Spleen (tissue), 11 donors: ENCODE measurements around the gene RBM18. TPM values are rescaled to one million over a fixed set of nuclear protein-coding genes. Genes with fewer than 3 reads are reported as not detected.

Experiments used
- DNase-seq: peaks from one replicate; pipeline ENCODE4 v3.0.0-alpha.2; 2020
- H3K27ac ChIP-seq, 8 donors: fragments of 200-600 bp; sonication (generic) in 7 of 8; 1 replicate in 4 of 8; 2 replicates in 4 of 8; pipeline versions ENCODE4 v1.5.0 to v1.8.0; 2016 to 2021; ENCODE audit warnings: inconsistent platforms in 4 of 8, mild to moderate bottlenecking in 4 of 8, moderate library complexity in 1 of 8
- H3K27me3 ChIP-seq, 7 donors: fragments of 200-600 bp; sonication (generic) in 6 of 7; replicated peaks in 1 of 7; 1 replicate in 4 of 7; 2 replicates in 3 of 7; pipeline versions ENCODE4 v1.5.0 to v1.8.0; 2016 to 2021; ENCODE audit warnings: inconsistent platforms in 3 of 7, mild to moderate bottlenecking in 1 of 7
- H3K36me3 ChIP-seq, 6 donors: fragments of 200-600 bp; sonication (generic) in 5 of 6; 1 replicate in 4 of 6; 2 replicates in 2 of 6; pipeline versions ENCODE4 v1.5.0 to v1.8.0; 2016 to 2021; ENCODE audit warnings: inconsistent platforms in 2 of 6
- H3K4me1 ChIP-seq, 6 donors: fragments of 200-600 bp; sonication (generic) in 5 of 6; 1 replicate in 3 of 6; 2 replicates in 3 of 6; pipeline versions ENCODE4 v1.5.0 to v1.8.0; 2016 to 2021; ENCODE audit warnings: inconsistent platforms in 3 of 6
- H3K4me3 ChIP-seq, 8 donors: fragments of 200-600 bp; sonication (generic) in 7 of 8; 1 replicate in 4 of 8; 2 replicates in 4 of 8; pipeline versions ENCODE4 v1.5.0 to v1.8.0; 2016 to 2021; ENCODE audit warnings: inconsistent platforms in 4 of 8, mild to moderate bottlenecking in 4 of 8, moderate library complexity in 2 of 8
- H3K9me3 ChIP-seq, 8 donors: fragments of 200-600 bp; sonication (generic) in 7 of 8; 1 replicate in 4 of 8; 2 replicates in 4 of 8; pipeline versions ENCODE4 v1.5.0 to v1.8.0; 2016 to 2021; ENCODE audit warnings: inconsistent platforms in 4 of 8
- POLR2A ChIP-seq, 3 donors: fragments of 450-650 bp; IDR thresholded peaks; one replicate each; pipeline ENCODE4 v1.5.1; 2017; ENCODE audit warnings: antibody characterized with exemption in 3 of 3, mild to moderate bottlenecking in 1 of 3
- POLR2AphosphoS5 ChIP-seq, 3 donors: sonication (generic); formaldehyde crosslinking; IDR thresholded peaks; one replicate each; pipeline ENCODE4 v1.5.1; 2017; ENCODE audit warnings: antibody characterized with exemption in 3 of 3
- WGBS, 5 donors: extraction: QIAGEN DNeasy Blood & Tissue Kit in 3 of 5; methylation state at CpG; one replicate each; pipeline versions ENCODE4 v1.1.5 to v1.1.7; 2013 to 2018; 5-methylcytosine and 5-hydroxymethylcytosine counted together
- intact Hi-C: fragments of 100-400 bp; cut with DNase I; formaldehyde crosslinking; loops from one replicate; pipeline ENCODE4 v1.15.0; 2023; ENCODE audit warnings: low total_unique reads
- polyA plus RNA-seq, 3 donors: library from polyadenylated mRNA; stranded (reverse); fragments of 200-250 nt; gene quantifications; one replicate each; pipeline ENCODE4 v1.2.1, GENCODE V29; 2013
- total RNA-seq, 7 donors: library from RNA; depleted of rRNA in 3 of 7; stranded (reverse); fragments of >200 nt in 3 of 7; fragmentation: NEBNext Ultra II Directional in 4 of 7; extraction: Animal tissue kit (Norgen Biotek cat#: 25700) in 4 of 7; gene quantifications; one replicate each; pipeline versions ENCODE4 v1.1.0 to v1.2.1, GENCODE V29; 2016 to 2021
- TF ChIP-seq, protein P1 (sequence below), 11 experiments: fragments of 200-600 bp in 7 of 11; fragments of 450-650 bp in 4 of 11; sonication (generic) in 4 of 11; IDR thresholded peaks in 8 of 11; conservative IDR thresholded peaks in 3 of 11; 1 replicate in 7 of 11; 2 replicates in 4 of 11; pipeline versions ENCODE4 v1.4.0 to v1.8.0; 2016 to 2021; ENCODE audit warnings: antibody characterized with exemption in 11 of 11, inconsistent platforms in 4 of 11, mild to moderate bottlenecking in 1 of 11
- donor health status: healthy with polysubstance abuse.
- donor health status: DM: no; HTN: no; CAD: no; lungs with moderate emphysema.
- donor health status: DM: no; HTN: no; CAD: no.
- donor health status: Bipolar disorder and iron deficiency.
- donor health status: healthy.
- donor health status: DM: no; HTN: no; CAD: no.
- donor health status: DM: yes; HTN: yes; CAD: no.

The RBM18 gene
- total and polyA plus RNA-seq, 10 donors: 4.2 to 21.5 (median 11.2) TPM

DNA sequence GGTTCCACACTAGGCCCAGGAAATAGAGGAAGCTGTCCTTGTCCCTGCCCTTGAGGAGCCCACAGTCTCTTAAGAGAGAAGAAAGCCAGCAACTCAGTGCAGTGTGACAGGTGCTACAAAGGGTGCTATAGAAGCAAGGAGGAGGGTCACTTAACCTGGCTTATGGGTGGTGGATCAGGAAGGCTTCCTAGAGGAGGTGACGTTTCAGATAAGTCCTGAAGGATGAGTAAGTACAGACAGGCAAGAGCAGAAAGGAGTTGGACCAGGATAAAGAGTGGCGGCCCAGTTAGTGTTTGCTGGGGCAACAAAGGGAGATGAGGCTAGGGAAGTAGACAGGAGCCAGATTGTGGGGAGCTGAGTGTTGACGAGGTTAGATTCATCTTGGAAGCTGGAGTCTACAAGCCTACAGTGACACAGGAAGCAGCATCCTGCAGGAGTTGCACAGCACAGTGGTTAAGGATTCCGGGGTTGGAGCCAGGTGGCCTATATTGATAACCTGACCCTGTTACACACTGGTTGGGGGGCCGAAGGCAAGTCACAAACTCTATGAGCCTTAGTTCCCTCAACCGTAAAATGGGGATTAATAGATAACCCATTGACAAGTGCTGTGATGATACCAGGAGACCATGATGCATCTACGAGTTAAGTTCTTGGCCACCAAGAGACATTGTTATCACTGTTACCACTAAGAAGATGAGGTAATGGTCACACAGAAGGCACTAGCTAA is 30.5 kb downstream of the RBM18 start:
- 88 to 93% (median 91%) methylated on average over 7 of the region's 7 CpGs for WGBS, 5 donors

DNA sequence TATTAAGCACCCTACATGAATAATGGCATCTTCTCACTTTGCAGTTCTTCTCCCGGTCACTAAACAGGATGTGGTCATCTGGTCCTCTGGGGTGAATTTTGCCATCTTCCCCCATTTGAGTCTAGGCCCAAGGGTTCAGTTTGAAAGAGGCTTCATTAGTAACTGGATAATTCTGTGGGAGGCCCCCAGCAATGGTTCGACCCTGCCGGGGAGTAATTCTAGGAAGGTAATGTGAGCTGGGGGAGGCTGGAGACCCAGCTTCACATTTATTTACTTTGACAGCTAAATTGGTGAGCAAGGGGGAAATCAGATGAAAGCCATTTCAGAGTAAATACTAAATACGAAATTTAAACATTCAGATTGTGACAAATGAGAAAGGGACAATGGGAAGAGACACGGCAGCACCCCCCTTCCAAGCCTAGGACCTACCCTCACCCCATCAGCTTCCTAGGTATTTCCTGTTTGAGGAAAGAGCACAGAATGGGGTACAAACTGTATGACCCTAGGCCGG is 31.8 kb downstream of the RBM18 start:
- peaks cover 4 to 14% (median 9%) of the 10 kb centered on the region in 6 donors for H3K4me1 ChIP-seq
- WGBS, 5 donors: 71 to 86% (median 81%) methylated on average over 6 of the region's 6 CpGs
- no peaks in the 10 kb centered on the region for H3K36me3 ChIP-seq
- TF ChIP-seq POLR2A (IDR thresholded peaks at IDR 0.05) (no peak), POLR2AphosphoS5 (IDR thresholded peaks at IDR 0.05) (no peak)
- TF ChIP-seq, protein P1, sequence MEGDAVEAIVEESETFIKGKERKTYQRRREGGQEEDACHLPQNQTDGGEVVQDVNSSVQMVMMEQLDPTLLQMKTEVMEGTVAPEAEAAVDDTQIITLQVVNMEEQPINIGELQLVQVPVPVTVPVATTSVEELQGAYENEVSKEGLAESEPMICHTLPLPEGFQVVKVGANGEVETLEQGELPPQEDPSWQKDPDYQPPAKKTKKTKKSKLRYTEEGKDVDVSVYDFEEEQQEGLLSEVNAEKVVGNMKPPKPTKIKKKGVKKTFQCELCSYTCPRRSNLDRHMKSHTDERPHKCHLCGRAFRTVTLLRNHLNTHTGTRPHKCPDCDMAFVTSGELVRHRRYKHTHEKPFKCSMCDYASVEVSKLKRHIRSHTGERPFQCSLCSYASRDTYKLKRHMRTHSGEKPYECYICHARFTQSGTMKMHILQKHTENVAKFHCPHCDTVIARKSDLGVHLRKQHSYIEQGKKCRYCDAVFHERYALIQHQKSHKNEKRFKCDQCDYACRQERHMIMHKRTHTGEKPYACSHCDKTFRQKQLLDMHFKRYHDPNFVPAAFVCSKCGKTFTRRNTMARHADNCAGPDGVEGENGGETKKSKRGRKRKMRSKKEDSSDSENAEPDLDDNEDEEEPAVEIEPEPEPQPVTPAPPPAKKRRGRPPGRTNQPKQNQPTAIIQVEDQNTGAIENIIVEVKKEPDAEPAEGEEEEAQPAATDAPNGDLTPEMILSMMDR (IDR thresholded peaks at IDR 0.05 in 8 of 11, conservative IDR thresholded peaks at IDR 0.05 in 3 of 11): no peak
- intact Hi-C loops: no loop called here
- no peak overlapping the region for H3K27ac ChIP-seq
- H3K27me3 ChIP-seq: peaks cover 0 to 46% (median 22%) of the 10 kb centered on the region in 7 donors
- H3K9me3 ChIP-seq: no peaks in the 10 kb centered on the region
- no peak overlapping the region for H3K4me3 ChIP-seq
- DNase-seq: no peak

More for the DNA sequence above, 30.5 kb downstream of the RBM18 start:
- H3K36me3 ChIP-seq: peaks cover 0 to 13% (median 3%) of the 10 kb centered on the region in 6 donors
- intact Hi-C loops: no loop called here
- DNase-seq: no peak
- H3K4me3 ChIP-seq: no peak overlapping the region
- peaks cover 0 to 33% (median 10%) of the 10 kb centered on the region in 7 donors for H3K27me3 ChIP-seq
- peaks cover 0 to 1% (median 0%) of the 10 kb centered on the region in 6 donors for H3K4me1 ChIP-seq
- no peak overlapping the region for H3K27ac ChIP-seq
- H3K9me3 ChIP-seq: no peaks in the 10 kb centered on the region
- TF ChIP-seq POLR2A (IDR thresholded peaks at IDR 0.05): no peak
- TF ChIP-seq POLR2AphosphoS5 (IDR thresholded peaks at IDR 0.05): no peak
- TF ChIP-seq, protein P1 (IDR thresholded peaks at IDR 0.05 in 8 of 11, conservative IDR thresholded peaks at IDR 0.05 in 3 of 11): no peak

DNA sequence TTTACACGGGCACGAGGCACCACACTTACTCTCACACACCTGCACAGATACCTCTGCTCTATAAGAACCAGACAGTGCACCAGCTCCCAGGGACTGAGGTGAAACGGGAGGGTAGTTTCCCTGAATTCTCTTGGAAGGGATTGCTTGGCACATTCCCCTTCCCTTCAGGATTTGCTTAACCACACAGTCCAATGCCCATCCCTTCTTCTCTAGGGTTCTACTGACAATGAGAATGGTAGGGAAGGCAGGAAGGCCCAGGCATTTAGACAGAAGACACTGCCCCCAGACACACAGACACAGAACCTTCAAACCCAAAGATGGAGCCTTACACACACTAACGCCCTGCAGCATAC is 35.2 kb downstream of the RBM18 start:
- 74 to 78% (median 78%) methylated on average over 4 of the region's 4 CpGs for WGBS, 5 donors
- Histone ChIP-seq H3K4me3 (no peak overlapping the region), H3K4me1 (peaks cover 4 to 36% (median 22%) of the 10 kb centered on the region in 6 donors), H3K9me3 (no peaks in the 10 kb centered on the region), H3K27ac (no peak overlapping the region), H3K27me3 (peaks cover 4 to 80% (median 48%) of the 10 kb centered on the region in 7 donors), H3K36me3 (no peaks in the 10 kb centered on the region)
- TF ChIP-seq POLR2AphosphoS5 (IDR thresholded peaks at IDR 0.05) (no peak), POLR2A (IDR thresholded peaks at IDR 0.05) (no peak)
- TF ChIP-seq, protein P1 (IDR thresholded peaks at IDR 0.05 in 8 of 11, conservative IDR thresholded peaks at IDR 0.05 in 3 of 11): no peak
- no peak for DNase-seq
- intact Hi-C loops: no loop called here
